IPS-18a (cell line): Measurements from ENCODE around the gene HMCN2.
"Not testable (repeated sequence)": the region's sequence is repeated elsewhere in the genome, so short reads cannot be mapped to it uniquely, and the experiment has no call there.

ENCODE experiments used
- H3K27ac ChIP-seq: one replicate; pipeline ENCODE4 v1.5.1; 2013; ENCODE audit warnings: low read length
- H3K27me3 ChIP-seq: one replicate; pipeline ENCODE4 v1.6.1; 2013; ENCODE audit warnings: mild to moderate bottlenecking, low read length; ENCODE audit not compliant: control insufficient read depth, insufficient read depth
- H3K36me3 ChIP-seq: one replicate; pipeline ENCODE4 v1.6.1; 2013; ENCODE audit warnings: low read depth, low read length; ENCODE audit not compliant: control insufficient read depth
- H3K4me1 ChIP-seq: one replicate; pipeline ENCODE4 v1.6.1; 2013; ENCODE audit warnings: low read depth, low read length; ENCODE audit not compliant: control insufficient read depth
- H3K4me3 ChIP-seq: one replicate; pipeline ENCODE4 v1.5.1; 2013; ENCODE audit warnings: low read length
- H3K9ac ChIP-seq: one replicate; pipeline ENCODE4 v1.6.1; 2013; ENCODE audit warnings: mild to moderate bottlenecking, low read length, moderate library complexity
- H3K9me3 ChIP-seq: one replicate; pipeline ENCODE4 v1.6.1; 2013; ENCODE audit warnings: low read depth, low read length; ENCODE audit not compliant: control insufficient read depth

The HMCN2 gene

GRCh38 chr9:130333041-130333711, 67.6 kb downstream of the HMCN2 start:
- Histone ChIP-seq H3K9me3 (no peaks in the 10 kb centered on the region), H3K4me3 (no peak overlapping the region), H3K4me1 (no peaks in the 10 kb centered on the region), H3K9ac (no peak overlapping the region), H3K27ac (no peak overlapping the region), H3K36me3 (no peaks in the 10 kb centered on the region), H3K27me3 (no peaks in the 10 kb centered on the region)

GRCh38 chr9:130333712-130334062, 68.1 kb downstream of the HMCN2 start:
- H3K36me3 ChIP-seq = no peaks in the 10 kb centered on the region
- H3K4me3 ChIP-seq = no peak overlapping the region
- H3K9me3 ChIP-seq = no peaks in the 10 kb centered on the region
- H3K4me1 ChIP-seq = no peaks in the 10 kb centered on the region
- no peak overlapping the region for H3K9ac ChIP-seq
- H3K27me3 ChIP-seq = no peaks in the 10 kb centered on the region
- H3K27ac ChIP-seq = no peak overlapping the region

DNA sequence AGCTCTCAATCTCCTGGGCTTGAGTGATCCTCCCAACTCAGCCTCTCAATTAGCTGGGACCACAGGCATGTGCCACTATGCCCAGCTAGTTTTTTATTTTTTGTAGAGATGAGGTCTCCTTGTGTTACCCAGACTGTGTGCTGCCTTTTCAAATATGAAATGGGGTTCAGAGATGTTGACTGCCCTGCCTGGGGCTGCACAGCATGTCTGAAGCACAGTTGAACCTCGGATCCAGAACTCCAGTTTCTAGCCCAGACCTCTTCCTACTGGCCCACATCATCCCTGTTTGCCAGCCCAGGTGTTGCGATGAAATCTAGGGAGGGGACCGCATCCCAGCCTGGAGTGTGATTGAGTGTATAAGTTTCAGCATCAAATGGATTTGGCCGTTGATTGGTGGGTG, 69.4 kb downstream of the HMCN2 start:
- Histone ChIP-seq H3K27me3 (no peaks in the 10 kb centered on the region), H3K4me3 (no peak overlapping the region), H3K9ac (no peak overlapping the region), H3K27ac (no peak overlapping the region), H3K4me1 (no peaks in the 10 kb centered on the region), H3K36me3 (no peaks in the 10 kb centered on the region), H3K9me3 (no peaks in the 10 kb centered on the region)

- no peaks in the 10 kb centered on the region for H3K36me3 ChIP-seq
- no peaks in the 10 kb centered on the region for H3K27me3 ChIP-seq
- H3K4me1 ChIP-seq = no peaks in the 10 kb centered on the region
- H3K9me3 ChIP-seq = no peaks in the 10 kb centered on the region
- no peak overlapping the region for H3K9ac ChIP-seq
- H3K4me3 ChIP-seq = no peak overlapping the region
- H3K27ac ChIP-seq = no peak overlapping the region
Observed at GRCh38 chr9:130336027-130336610, 70.6 kb downstream of the HMCN2 start.

DNA sequence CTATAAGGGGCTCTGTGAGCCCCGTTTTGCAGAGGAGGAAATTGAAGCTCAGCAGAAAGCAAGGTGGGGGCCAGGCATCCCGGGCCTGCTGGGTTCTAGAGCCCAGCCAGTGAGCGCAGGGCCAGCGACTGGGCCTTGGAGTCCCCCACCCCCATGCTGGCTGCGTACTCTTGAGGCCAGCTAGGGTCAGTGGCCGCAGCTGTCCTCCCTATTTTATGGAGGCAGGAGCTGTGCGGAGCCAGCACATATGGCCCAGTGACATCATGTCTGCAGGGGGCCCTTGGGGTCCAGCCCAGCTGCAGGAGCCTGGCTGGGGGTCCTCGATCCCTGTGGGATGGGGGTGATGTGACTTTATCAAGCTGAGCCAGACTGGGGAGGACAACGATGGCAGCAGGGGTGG, 71.3 kb downstream of the HMCN2 start:
- H3K9me3 ChIP-seq = no peaks in the 10 kb centered on the region
- H3K27me3 ChIP-seq = no peaks in the 10 kb centered on the region
- no peaks in the 10 kb centered on the region for H3K4me1 ChIP-seq
- H3K9ac ChIP-seq = no peak overlapping the region
- H3K27ac ChIP-seq = no peak overlapping the region
- H3K36me3 ChIP-seq = no peaks in the 10 kb centered on the region
- no peak overlapping the region for H3K4me3 ChIP-seq

DNA sequence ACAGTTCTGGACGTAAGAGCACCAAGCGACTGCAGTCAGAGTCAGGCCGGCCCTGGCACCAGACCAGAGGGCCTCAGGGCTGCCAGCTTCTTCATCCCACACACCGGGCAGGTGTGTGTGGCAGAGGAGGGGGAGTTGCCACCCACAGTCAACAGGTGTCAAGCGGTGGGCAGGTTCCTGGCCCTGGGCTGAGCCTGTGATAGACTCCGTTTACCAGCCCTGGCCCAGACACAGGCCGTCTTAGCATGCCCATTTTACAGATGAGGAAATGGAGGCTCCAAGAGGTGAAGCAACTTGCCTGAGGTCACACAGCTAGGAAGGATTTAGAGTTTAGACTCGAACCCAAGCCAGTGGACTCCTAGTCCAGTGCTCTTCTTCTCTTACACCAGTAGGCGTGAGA, 71.8 kb downstream of the HMCN2 start:
- no peaks in the 10 kb centered on the region for H3K4me1 ChIP-seq
- no peak overlapping the region for H3K27ac ChIP-seq
- H3K4me3 ChIP-seq = no peak overlapping the region
- no peak overlapping the region for H3K9ac ChIP-seq
- no peaks in the 10 kb centered on the region for H3K27me3 ChIP-seq
- no peaks in the 10 kb centered on the region for H3K9me3 ChIP-seq
- no peaks in the 10 kb centered on the region for H3K36me3 ChIP-seq

DNA sequence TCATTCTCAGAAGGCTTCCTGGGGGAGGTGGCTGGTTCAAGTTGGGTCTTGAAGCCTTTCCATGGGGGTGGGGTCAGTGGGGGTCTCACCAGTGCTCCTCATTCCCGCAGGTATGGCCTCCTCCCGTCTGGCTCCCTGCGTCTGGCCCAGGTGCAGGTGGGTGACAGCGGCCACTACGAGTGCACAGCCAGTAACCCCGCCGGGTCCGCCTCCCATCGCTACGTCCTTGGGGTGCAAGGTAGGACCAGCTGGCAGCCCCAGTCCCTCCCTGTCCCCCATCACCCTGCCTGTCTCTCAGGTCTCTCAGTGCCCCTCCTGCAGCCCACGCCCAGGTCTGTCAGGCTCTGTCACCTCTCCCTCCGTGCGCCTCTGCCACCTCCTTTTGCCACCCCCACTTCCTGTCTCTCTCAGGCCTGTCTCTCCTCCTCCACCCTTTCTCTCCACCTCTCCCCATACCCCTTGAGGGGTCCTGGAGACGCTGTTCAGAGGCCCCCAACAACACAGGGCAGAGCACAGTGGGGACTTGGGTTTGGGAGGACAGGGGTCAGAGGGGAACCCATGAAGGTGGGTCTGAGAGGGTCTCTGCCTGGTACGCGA, 72.3 kb downstream of the HMCN2 start:
- Histone ChIP-seq H3K27me3 (no peaks in the 10 kb centered on the region), H3K9ac (no peak overlapping the region), H3K9me3 (no peaks in the 10 kb centered on the region), H3K4me3 (no peak overlapping the region), H3K27ac (no peak overlapping the region), H3K36me3 (no peaks in the 10 kb centered on the region), H3K4me1 (no peaks in the 10 kb centered on the region)

DNA sequence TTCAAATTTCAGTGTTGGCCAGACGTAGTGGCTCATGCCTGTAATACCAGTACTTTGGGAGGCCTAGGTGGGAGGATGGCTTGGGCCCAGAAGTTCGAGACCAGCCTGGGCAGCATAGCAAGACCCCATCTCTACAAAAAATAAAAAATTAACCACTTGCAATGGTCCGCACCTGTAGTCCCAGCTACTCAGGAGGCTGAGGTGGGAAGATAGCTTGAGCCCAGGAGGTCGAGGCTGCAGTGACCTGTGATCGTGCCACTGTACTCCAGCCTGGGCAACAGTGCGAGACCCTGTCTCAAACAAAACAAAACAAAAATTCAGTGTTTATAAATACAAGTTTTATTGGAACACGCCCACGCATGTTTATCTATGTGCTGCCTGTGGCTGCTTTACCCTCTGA, 73.3 kb downstream of the HMCN2 start:
- H3K4me1 ChIP-seq, H3K4me3 ChIP-seq, H3K9ac ChIP-seq, H3K9me3 ChIP-seq, H3K27ac ChIP-seq, H3K36me3 ChIP-seq, H3K27me3 ChIP-seq: not testable (repeated sequence)

GRCh38 chr9:130339306-130339705, 73.7 kb downstream of the HMCN2 start:
- Histone ChIP-seq H3K4me1 (no peaks in the 10 kb centered on the region), H3K27ac (no peak overlapping the region), H3K9me3 (no peaks in the 10 kb centered on the region), H3K9ac (no peak overlapping the region), H3K27me3 (no peaks in the 10 kb centered on the region), H3K4me3 (no peak overlapping the region), H3K36me3 (no peaks in the 10 kb centered on the region)

- Histone ChIP-seq H3K9ac (no peak overlapping the region), H3K36me3 (no peaks in the 10 kb centered on the region), H3K4me3 (no peak overlapping the region), H3K27ac (no peak overlapping the region), H3K27me3 (no peaks in the 10 kb centered on the region), H3K9me3 (no peaks in the 10 kb centered on the region), H3K4me1 (no peaks in the 10 kb centered on the region)
Observed at GRCh38 chr9:130340011-130340410, 74.5 kb downstream of the HMCN2 start.

DNA sequence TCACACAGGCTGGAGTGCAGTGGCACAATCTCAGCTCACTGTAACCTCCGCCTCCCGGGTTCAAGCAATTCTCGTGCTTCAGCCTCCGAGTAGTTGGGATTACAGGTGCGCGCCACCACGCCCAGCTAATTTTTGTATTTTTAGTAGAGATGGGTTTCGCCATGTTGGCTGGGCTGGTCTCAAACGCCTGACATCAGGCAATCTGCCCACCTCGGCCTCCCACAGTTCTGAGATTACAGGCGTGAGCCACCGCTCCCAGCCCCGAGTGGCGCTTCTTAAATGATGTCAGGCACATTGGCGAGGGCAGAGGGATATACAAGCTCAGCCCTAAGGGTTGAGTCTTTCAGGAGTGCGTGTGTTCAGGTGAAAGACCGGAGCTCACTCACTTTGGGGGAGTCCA, 75.0 kb downstream of the HMCN2 start:
- H3K36me3 ChIP-seq, H3K9ac ChIP-seq, H3K4me1 ChIP-seq, H3K4me3 ChIP-seq, H3K27ac ChIP-seq, H3K9me3 ChIP-seq, H3K27me3 ChIP-seq: not testable (repeated sequence)

DNA sequence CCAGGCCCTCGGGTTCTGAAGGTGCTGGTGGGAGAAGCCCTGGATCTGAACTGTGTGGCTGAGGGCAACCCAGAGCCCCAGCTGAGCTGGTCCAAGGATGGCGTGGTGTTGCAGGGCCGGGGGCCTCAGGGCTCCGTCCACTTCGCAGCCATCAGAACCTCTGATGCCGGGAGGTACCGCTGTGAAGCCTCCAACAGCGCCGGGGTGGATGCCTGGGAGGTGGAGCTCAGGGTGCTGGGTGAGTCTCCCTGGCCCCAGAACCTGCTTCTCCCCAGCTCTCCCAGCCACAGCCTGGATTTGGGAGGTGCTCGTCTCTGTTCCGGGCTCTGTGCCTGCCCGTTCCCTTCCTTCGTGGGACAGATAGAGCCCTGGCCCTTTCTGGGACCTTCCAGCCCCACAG, 75.6 kb downstream of the HMCN2 start:
- Histone ChIP-seq H3K9ac (no peak overlapping the region), H3K27ac (no peak overlapping the region), H3K4me3 (no peak overlapping the region), H3K4me1 (no peaks in the 10 kb centered on the region), H3K9me3 (no peaks in the 10 kb centered on the region), H3K36me3 (no peaks in the 10 kb centered on the region), H3K27me3 (no peaks in the 10 kb centered on the region)
